Neural progenitor cell (in vitro differentiated cells): ENCODE results near the gene TTLL12.

Source experiments
- EZH2 ChIP-seq: fragments of 200-600 bp; sonication (generic); IDR thresholded peaks from 2 replicates; pipeline ENCODE4 v1.6.1; 2017; ENCODE audit warnings: antibody characterized with exemption, mild to moderate bottlenecking, moderate library complexity
- EZH2phosphoT487 ChIP-seq: fragments of 200-600 bp; sonication (generic); IDR thresholded peaks from 2 replicates; pipeline ENCODE4 v1.6.1; 2017; ENCODE audit warnings: antibody characterized with exemption
- TF ChIP-seq, protein P1 (sequence below): fragments of 200-600 bp; sonication (generic); IDR thresholded peaks from 2 replicates; pipeline ENCODE4 v1.5.1; 2017; ENCODE audit warnings: antibody characterized with exemption, mild to moderate bottlenecking

DNA sequence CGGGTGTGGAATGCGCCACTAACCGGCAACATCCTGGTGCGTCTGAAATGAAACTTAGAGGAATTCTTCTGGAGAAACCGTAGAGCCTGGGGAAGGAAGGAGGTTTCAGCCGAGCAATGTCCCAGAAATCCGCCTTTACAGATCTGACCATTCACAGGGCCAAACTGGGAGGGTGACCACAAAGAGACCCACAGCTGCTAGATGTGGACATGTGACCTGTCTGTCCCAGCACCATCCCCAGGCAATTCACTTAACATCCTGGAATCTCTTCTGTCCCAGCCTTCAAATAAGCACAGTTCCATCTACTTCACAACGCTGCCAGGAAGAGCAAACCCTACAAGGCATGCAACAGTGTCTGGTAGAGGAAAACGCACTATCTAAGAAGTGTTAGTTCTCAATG lies 53.5 kb downstream of the TTLL12 start:
- TF ChIP-seq EZH2phosphoT487 (no peak), EZH2 (no peak)
- TF ChIP-seq, protein P1, sequence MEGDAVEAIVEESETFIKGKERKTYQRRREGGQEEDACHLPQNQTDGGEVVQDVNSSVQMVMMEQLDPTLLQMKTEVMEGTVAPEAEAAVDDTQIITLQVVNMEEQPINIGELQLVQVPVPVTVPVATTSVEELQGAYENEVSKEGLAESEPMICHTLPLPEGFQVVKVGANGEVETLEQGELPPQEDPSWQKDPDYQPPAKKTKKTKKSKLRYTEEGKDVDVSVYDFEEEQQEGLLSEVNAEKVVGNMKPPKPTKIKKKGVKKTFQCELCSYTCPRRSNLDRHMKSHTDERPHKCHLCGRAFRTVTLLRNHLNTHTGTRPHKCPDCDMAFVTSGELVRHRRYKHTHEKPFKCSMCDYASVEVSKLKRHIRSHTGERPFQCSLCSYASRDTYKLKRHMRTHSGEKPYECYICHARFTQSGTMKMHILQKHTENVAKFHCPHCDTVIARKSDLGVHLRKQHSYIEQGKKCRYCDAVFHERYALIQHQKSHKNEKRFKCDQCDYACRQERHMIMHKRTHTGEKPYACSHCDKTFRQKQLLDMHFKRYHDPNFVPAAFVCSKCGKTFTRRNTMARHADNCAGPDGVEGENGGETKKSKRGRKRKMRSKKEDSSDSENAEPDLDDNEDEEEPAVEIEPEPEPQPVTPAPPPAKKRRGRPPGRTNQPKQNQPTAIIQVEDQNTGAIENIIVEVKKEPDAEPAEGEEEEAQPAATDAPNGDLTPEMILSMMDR, result no peak
